Skeletal muscle cell (primary cell): ENCODE data around the gene CERT1.

Experiments used
- DNase-seq: peaks from one replicate; pipeline ENCODE4 v3.0.0-alpha.2; 2010; ENCODE audit warnings: low read depth
- H3K4me3 ChIP-seq: 2 replicates; pipeline ENCODE4 v1.5.1; 2011; ENCODE audit warnings: low read depth, mild to moderate bottlenecking, control low read depth, low read length, moderate library complexity

Gene CERT1

DNA sequence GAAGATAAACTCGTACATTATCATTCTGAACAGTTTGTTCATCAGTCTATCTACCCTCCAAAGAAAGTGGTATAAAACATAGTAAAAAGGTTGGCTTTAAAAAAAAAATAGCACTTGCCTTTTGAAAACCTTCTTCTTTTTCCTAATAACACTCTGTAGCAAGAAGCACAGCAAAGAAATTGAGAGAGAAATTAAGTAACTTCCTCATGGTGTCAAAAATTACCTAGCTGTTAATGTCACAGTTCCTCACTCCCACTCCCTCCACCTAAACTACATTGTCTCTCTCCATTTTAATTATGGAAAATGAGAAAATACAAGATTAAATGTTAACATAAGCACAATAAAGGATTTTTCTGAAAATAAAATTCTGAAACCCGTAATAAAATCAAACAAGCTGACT, 72.2 kb downstream of the CERT1 start:
- no peak for DNase-seq
- no peak overlapping the region for H3K4me3 ChIP-seq

DNA sequence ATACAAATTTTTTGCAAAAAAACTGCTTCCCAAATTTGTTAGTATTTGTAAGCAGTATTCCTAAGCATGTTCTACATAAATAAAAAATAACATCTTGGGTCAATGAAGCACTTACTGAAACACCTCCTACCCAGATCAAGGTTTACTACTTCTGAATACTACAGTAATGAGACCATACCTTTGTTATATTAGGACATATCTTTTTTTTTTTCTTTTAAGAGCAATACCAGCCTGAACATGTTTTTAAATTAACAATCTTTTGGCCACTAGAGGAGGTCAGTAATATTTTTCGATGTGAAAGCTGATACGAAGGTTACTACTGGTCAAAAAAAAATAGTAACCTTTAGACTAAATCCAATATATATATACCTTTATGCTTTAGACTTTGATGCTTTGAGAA, 72.7 kb downstream of the CERT1 start:
- no peak for DNase-seq
- no peak overlapping the region for H3K4me3 ChIP-seq

DNA sequence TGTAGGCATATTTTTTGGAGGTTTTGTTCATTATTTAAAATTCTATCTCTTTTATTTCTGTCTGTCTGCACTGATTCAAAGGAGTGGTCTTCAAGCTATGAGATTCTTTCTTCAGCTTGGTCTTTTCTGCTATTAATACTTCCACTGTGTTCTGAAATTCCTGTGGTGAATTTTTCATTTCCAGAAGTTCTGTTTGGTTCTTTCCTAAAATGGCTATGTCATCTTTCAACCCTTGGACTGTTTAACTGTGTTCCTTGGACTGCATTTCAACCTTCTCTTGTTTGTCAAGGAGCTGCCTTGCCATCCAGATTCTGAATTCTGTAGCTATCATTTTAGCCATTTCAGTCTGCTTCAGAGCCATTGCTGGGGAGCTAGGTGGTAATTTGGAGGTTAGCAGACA, 76.3 kb downstream of the CERT1 start:
- no peak for DNase-seq
- H3K4me3 ChIP-seq, result no peak overlapping the region

DNA sequence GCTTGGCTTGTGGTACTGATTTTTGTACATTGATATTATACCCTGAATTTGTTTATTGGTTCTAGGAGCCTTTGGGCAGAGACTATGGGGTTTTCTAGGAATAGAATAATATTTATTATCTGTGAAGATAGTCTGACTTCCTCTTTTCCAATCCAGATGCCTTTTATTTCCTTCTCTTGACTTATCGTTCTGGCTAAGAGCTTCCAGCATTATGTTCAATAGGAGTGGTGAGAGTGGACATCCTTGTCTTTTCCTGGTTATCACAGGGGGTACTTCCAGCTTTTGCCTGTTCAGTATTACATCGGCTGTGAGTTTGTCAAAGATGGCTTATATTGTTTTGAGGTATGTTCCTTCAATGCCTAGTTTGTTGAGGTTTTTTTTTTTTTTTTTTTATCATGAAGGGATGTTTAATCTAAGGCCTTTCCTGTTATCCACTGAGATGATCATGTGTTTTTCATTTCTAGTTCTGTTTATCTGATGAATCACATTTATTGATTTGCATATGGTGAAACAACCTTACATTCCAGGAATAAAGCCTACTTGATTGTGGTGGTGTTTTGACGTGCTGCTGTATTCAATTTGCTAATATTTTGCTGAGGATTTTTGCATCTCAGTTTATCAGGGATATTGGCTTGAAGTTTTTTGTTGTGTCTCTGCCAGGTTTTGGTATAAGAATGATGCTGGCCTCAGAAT, 77.5 kb downstream of the CERT1 start:
- no peak for DNase-seq
- no peak overlapping the region for H3K4me3 ChIP-seq

DNA sequence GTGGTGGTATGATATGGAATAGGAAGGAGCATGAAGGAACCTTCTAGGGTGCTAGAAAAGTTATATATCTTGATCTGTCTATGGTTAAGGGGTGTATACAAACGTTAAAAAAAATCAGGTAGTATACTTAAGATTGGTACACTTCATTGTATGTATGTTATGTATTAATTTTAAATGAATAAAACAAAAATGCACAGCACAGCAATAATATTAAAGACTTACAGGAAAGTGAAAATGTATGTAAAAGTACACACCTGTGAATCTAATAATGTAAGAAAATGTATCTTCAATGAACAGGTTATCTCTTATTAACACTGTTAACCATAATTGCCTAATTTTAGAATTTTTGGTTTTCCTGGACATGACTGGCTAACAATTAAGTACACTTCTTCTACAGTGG, 97.2 kb downstream of the CERT1 start:
- no peak overlapping the region for H3K4me3 ChIP-seq
- no peak for DNase-seq

DNA sequence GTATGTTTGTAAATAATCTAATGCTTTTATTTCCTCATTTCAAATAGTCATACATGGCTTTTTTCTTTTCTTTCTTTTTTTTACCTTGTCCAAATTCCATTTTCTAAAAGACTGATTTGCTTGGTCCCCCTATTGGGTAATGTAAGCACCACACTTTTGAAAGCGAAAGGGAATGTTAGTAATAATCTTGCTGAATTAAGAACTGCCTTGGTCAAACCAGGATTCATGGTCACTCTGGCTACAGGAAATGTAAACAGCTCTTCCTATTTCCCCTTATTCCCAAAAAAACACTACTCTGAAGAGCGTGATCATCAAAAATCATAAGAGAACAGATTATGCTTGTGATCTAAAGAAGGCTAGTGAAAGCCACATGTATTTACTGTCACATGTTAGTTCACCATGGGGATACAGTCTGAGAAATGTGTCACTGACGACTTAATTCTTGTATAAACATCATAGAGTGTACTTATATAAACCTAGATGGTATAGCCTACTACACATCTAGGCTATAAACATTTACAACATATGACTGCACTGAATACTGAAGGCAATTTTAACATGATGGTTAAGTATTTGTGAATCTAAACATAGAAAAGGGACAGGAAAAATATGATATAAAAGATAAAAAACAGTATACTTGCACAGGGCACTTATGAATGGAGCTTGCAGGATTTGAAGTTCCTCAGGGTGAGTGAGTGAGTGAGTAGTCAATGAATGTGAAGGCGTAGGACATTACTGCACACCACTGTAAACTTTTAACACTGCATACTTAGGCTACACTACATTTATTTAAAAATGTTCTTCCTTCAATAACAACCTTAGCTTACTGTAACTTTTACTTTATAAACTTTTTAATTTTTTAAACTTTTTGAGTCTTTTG, 99.1 kb downstream of the CERT1 start:
- H3K4me3 ChIP-seq, result no peak overlapping the region
- DNase-seq, result peak; percentile 19

DNA sequence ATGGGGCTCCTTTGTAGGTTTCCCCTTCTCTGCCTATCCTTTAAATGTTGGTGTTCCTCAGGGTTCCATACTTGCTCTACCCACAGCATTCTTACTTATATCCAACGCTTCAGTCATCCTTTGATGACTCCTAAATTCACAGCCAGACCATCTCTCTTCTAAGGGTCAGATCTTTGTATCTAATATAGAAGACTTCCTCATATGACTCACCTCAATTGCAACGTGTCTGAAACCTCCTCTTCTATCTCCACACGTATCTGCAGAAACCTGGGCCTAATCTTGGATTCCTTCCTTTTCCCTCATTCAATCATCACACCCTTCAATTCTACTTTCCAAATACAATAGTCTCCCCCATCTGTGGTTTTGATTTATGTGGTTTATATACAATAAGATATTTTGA, 106.1 kb downstream of the CERT1 start:
- H3K4me3 ChIP-seq, result no peak overlapping the region
- no peak for DNase-seq

DNA sequence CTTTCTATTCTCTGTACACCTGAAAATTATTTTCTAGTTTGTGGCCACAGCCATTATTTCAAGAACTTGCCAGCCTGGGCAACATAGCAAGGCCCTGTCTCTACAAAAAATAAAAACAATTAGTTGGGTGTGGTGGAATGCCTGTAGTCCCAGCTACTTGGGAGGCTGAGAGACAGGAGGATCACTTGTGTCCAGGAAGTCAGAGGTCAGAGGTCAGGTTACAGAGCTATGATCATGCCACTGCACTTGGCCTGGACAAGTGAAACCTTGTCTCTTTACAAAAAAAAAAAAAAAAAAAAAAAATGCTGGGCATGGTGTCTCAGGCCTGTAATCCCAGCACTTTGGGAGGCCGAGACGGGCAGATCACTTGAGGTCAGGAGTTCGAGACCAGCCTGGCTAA, 116.2 kb downstream of the CERT1 start:
- DNase-seq, result no peak
- no peak overlapping the region for H3K4me3 ChIP-seq

DNA sequence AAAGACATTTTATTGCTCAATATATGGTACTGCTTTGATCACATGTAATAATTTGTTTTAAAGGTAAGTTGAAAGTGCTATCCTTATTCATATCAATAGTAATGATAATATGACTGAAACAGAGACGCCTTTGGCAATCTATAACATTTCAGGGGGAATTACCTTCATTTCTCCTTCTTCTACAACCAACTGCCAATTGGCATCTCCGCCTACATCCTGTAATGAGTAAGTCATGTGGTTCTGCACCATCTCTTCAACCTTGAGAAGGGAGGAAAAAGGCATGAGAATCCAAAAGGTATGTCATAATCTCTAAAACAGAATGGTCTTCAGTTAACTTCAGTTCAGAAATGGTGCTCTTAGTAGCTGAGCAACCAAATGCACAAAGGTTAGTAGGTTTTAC, 122.0 kb downstream of the CERT1 start:
- H3K4me3 ChIP-seq, result no peak overlapping the region
- DNase-seq, result no peak

DNA sequence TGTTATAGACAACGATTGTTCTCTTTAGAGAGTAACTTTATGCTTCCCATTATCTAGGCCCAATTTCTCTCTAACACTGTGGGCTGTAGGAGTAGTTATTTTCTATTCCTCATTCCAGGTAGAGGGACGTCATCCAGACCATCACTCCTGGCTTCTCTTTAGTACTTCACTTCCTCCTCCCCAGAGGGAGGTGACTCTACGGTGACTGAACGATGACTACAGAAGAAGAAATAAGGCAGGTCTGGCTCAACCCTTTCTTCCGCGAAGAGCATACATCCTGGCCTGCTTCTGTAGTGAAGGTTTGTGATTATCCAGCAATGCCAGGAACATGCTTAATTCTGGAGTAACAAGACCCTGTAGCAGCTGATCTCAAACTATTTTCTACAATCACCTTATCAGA, 123.6 kb downstream of the CERT1 start:
- no peak overlapping the region for H3K4me3 ChIP-seq
- DNase-seq, result no peak

DNA sequence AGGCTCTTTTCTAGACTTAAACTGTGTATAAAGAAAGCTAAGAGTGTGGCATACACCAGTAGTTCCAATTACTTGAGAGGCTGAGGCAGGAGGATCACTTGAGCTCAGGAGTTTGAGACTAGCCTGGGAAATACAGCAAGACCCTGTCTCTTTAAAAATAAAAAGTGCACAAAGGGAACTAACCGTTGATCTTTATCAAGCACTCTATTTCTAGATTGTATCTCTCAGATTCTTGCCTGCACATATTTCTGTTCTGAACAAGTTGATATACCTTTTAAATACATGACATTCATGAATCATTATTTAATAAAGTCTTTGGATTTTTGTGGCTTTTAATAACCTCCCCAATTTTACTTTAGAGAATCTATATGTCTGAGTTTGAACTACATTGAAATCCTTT, 127.2 kb downstream of the CERT1 start:
- H3K4me3 ChIP-seq, result no peak overlapping the region
- DNase-seq, result no peak

DNA sequence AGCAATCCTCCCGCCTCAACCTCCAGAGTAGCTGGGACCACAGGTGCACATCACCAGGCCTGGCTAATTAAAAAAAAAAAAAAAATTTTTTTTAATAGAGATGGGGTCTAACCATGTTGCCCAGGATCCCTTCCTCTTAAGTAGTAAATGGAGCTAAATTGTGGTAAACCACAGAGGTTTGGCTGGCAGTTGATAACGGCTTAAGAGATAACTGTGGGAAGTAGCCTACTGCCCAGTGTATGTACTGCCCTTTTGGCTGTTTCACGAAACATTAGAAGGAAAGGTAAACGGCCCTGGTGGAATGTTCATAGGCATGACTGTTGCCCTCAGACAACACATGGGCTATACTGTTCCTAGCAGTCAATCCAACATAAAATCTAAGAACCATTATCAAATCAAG, 130.0 kb downstream of the CERT1 start:
- DNase-seq, result no peak
- no peak overlapping the region for H3K4me3 ChIP-seq

DNA sequence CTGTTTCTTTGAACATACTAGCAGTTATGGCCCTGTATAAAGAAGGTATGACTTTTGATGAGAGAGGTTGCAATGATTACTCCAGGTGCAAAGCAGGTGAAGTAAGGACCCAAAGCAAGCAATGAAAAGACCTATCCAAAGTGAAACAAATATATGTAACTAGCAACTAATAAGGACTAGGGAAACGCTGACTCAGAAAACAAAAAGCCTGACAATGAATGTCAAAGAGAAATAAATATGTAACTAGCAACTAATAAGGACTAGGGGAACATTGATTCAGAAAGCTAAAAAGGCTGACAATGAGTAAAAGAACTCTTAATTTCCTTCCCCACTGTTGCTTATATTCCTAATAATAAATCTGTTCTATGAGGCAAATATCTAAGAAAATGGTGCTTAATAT, 131.3 kb downstream of the CERT1 start:
- no peak for DNase-seq
- no peak overlapping the region for H3K4me3 ChIP-seq

DNA sequence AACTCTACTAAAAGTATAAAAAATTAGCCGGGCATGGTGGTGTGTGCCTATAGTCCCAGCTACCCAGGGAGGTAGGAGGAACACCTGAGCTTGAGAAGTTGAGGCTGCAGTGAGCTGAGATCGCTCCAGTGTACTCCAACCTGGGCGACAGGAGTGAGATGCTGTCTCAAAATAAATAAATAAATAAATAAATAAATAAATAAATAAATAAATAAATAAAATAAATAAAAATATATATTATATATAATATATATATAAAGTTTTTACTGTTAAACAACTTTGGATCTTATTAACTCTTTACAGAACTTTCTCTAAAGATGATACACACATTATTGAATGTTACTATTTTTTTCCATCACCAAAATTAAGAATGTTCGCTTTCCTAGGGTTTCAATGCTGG, 136.0 kb downstream of the CERT1 start:
- no peak for DNase-seq
- no peak overlapping the region for H3K4me3 ChIP-seq

DNA sequence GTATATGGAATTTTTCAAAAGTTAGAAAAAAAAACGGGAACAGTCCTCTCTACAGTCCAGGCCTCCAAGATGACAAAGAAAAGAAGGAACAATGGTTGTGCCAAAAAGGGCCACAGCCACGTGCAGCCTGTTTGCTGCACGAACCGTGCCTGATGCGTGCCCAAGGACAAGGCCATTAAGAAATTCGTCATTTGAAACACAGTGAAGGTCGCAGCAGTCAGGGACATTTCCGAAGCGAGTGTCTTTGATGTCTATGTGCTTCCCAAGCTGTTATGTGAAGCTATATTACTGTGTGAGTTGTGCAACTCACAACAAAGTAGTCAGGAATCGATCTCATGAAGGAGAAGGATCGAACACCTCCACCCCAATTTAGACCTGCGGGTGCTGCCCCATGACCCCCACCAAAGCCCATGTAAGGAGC, 137.0 kb downstream of the CERT1 start:
- H3K4me3 ChIP-seq, result no peak overlapping the region
- no peak for DNase-seq

DNA sequence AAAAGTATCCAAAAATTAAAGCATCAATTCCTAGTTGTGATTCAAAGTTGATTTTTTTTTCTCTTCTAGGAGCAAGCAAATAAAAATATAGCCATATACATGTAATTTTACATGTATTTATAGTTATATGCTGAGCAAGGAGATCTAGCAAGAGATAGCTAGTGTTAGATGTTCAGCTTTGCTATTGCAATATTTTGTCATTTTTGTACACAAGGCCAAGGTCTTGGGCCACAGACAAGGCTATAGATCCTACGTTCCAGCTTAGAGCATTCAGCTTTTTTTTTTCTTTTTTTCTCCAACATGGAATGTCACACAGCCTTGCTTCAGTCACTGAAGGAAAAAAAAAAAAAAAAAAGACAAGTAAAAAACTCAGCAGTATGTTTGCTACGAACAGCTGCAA, 137.6 kb downstream of the CERT1 start:
- no peak overlapping the region for H3K4me3 ChIP-seq
- no peak for DNase-seq

DNA sequence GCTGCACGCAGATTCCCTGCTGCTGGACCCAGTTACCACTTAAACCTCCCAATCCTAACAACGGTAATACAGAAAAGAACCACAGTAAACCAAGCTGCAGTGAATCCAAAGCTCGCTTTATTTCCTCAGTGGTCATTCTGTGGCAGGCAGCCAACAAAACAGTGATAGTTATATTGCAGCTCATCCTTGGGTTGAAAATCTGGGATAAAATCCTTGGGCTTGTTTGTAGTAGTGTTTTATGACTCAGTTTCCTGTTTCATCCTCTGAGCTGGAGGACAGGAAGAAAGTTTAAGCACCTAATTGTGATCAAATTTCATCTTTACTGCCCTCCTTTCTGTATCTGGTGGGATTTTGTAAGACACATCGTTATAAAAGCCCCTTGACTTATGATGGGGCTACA, 143.0 kb downstream of the CERT1 start:
- DNase-seq, result peak; percentile 51
- H3K4me3 ChIP-seq, result no peak overlapping the region

DNA sequence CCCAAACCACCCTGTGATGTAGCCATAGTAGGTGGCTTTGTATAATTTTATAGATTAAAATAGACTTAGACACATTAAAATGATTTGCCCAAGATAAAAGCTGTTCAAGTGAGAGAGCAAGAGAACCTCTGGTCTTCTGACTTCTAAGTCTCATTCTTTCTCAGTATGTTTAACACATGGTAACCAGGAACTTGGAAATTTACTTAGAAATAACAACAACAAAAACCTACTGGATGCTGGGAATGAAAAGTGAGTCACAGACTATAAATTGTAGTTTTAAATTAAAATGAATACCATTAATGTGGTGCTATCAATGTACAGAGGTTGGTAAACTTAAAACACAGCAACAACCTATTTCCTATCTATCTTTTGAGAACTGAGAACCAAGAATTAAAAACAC, 144.0 kb downstream of the CERT1 start:
- no peak overlapping the region for H3K4me3 ChIP-seq
- DNase-seq, result peak; percentile 21

DNA sequence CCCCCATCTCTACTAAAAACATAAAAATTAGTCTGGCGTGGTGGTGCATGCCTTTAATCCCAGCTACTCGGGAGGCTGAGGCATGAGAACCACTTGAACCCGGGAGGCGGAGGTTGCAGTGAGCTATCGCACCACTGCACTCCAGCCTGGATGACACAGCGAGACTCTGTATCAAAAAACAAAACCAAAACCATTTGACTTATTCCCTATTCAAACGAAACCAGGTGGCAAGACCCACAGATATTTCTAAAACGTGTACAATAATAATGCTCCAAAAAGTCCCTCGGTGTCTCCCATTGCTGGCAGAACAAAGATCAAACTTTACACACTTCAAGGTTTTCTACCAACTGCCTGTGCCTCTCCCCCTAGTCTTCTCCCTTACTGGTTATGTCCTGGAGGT, 144.6 kb downstream of the CERT1 start:
- DNase-seq, result no peak
- H3K4me3 ChIP-seq, result no peak overlapping the region

DNA sequence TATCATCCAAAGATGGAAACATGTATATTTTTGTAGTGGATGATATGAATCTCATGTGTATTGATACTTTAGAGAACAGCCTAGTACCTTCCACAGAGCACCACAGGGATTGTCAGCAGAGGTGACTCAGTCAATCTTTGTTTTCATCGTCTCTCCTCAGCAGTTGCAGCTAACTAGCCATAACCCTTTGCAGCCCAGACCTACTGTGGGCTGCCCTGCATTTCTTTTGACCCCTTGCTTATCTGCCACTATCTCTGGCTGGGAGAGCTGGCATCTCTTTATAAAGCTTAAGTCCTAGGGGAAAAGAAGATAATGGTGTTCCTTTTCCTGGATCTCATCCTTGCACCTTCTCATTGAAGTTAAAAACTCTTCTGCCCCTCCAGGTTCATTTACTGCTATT, 145.7 kb downstream of the CERT1 start:
- no peak overlapping the region for H3K4me3 ChIP-seq
- no peak for DNase-seq
